GM13976 (cell line): ENCODE data around the gene FBXO44.
"Not testable (repeated sequence)": the region's sequence is repeated elsewhere in the genome, so short reads cannot be mapped to it uniquely, and the experiment has no call there.

Source experiments
- DNase-seq: peaks from one replicate; pipeline ENCODE4 v3.0.0; 2012; ENCODE audit warnings: low spot score
- in situ Hi-C: fragments of 300-500 bp; cut with MboI; formaldehyde crosslinking; loops from one replicate; pipeline ENCODE4 v1.12.0; 2022; ENCODE audit warnings: low sequenced_read_pairs, mixed read lengths, inconsistent platforms; ENCODE audit not compliant: unreplicated experiment
- TF ChIP-seq, protein P1 (sequence below): IDR thresholded peaks from 2 replicates; pipeline ENCODE4 v1.5.1; 2012; ENCODE audit warnings: borderline replicate concordance, mild to moderate bottlenecking; ENCODE audit not compliant: insufficient read depth; ENCODE audit errors: extremely low read depth, missing control alignments, control extremely low read depth

FBXO44 gene, protein sequence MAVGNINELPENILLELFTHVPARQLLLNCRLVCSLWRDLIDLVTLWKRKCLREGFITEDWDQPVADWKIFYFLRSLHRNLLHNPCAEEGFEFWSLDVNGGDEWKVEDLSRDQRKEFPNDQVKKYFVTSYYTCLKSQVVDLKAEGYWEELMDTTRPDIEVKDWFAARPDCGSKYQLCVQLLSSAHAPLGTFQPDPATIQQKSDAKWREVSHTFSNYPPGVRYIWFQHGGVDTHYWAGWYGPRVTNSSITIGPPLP

DNA sequence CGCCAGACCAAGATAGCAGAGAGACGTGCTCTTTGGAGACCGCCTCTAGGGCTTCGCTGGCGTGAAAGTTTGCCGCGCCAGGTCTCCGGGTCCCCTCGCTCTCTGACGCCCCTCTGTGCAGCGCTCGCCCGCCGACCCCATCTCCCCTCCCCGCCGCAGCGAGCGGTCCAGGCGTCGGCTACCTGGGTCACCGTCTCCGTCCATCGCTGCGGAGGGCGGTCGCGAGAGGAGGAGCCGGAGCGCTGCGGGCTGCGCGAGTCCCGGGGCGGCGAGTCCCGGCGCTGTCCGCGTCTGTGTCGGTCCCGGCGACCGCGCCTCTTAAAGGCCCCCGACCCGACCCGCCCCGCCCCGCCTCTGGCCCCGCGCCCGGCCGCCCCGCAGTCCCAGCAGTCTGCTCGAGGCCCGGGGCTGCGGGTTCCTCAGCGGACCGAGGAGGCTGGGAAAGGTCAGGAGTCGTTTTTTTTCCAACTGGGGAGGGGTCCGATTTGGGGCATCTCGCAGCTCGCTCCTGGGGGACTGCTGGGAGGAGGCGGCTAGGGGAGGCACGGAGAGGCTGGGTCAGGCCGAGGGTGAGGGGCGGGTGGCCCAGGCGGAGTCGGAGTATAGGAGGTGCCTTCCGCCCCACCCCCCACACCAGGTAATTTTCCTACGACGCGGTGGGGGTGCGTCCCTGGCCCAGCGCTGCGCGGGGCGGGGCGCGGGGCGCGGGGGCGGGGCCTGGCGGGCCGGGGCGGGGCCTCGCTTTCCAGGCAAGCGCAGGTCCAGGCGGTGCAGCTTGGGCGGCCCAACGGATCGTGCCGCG is at the start of gene FBXO44, which contains the start of gene FBXO2:
Gene FBXO44, plus strand, starts transcription at position 741 of the 802 bp plus-strand sequence. CDS start 959 bp downstream, outside the sequence.
Gene FBXO2, minus strand, starts transcription at position 293 of the 802 bp plus-strand sequence. Its CDS starts 89 bp downstream, at position 204.
- TF ChIP-seq, protein P1, sequence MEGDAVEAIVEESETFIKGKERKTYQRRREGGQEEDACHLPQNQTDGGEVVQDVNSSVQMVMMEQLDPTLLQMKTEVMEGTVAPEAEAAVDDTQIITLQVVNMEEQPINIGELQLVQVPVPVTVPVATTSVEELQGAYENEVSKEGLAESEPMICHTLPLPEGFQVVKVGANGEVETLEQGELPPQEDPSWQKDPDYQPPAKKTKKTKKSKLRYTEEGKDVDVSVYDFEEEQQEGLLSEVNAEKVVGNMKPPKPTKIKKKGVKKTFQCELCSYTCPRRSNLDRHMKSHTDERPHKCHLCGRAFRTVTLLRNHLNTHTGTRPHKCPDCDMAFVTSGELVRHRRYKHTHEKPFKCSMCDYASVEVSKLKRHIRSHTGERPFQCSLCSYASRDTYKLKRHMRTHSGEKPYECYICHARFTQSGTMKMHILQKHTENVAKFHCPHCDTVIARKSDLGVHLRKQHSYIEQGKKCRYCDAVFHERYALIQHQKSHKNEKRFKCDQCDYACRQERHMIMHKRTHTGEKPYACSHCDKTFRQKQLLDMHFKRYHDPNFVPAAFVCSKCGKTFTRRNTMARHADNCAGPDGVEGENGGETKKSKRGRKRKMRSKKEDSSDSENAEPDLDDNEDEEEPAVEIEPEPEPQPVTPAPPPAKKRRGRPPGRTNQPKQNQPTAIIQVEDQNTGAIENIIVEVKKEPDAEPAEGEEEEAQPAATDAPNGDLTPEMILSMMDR = no peak
- in situ Hi-C loops = loop anchor here (10.0 kb wide), 1 partner anchor 60 kb away; no protein-coding TSS in a partner anchor
- peak; percentile 86 for DNase-seq

DNA sequence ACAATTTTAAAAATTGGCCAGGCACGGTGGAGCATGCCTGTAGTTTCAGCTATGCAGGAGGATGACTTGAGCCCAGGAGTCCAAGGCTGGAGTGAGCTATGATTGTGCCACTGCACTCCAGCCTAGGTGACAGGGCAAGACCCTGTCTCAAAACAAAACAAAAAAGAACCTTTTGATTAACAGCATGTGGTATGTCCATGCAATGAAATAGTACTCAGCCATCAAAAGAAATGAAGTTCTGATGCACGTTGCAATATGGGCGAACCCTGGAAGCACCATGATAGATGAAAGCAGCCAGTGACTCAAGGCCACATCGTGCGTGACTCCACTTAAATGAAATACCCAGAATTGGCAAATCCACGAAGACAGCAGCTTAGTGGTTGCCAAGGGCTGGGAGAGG is 47.9 kb upstream of the FBXO44 start:
- TF ChIP-seq, protein P1 = no peak
- DNase-seq = no peak
- in situ Hi-C loops = no loop called here

DNA sequence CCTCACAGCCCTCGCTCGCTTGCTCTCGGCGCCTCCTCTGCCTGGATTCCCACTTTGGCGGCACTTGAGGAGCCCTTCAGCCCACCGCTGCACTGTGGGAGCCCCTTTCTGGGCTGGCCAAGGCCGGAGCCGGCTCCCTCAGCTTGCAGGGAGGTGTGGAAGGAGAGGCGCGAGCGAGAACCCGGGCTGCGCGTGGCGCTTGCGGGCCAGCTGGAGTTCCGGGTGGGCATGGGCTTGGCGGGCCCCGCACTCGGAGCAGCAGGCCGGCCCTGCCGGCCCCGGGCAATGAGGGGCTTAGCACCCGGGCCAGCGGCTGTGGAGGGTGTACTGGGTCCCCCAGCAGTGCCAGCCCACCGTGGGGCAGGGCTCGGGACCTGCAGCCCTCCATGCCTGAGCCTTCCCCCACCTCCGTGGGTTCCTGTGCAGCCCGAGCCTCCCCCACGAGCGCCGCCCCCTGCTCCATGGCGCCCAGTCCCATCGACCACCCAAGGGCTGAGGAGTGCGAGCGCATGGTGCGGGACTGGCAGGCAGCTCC is 46.0 kb upstream of the FBXO44 start:
- in situ Hi-C loops, DNase-seq: not testable (repeated sequence)

DNA sequence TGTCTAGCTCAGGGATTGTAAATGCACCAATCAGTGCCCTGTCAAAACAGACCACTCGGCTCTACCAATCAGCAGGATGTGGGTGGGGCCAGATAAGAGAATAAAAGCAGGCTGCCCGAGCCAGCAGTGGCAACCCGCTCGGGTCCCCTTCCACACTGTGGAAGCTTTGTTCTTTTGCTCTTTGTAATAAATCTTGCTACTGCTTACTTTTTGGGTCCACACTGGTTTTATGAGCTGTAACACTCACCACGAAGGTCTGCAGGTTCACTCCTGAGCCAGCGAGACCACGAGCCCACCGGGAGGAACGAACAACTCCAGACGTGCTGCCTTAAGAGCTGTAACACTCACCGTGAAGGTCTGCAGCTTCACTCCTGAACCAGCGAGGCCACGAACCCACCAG is 45.3 kb upstream of the FBXO44 start:
- DNase-seq, in situ Hi-C loops: not testable (repeated sequence)

DNA sequence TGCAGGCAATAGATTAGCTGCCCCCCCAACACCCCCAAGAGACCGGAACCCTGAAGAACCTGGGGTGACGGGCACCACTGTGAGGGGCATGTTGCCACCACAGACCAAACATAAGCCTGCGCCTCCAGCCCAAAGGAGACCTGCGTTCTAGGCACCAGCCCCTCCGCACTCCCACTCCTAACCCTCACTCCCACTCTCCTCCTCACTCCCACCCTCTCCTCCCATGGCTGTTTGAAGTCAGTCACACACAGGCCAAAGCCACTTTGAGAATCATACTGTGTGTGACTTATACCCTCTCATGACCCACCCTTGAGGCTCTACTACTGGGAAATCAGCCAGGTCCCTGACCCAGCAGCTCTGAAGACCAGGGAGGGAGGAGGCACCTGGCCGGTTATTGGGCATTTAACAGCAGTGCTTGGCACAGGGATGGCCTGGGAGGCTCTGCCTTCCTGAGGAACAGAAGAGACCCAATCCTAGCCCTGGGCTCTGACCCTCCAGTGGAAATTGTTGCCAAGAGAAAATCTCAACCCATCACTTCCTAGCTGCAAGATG is 44.0 kb upstream of the FBXO44 start:
- TF ChIP-seq, protein P1 = no peak
- no peak for DNase-seq
- in situ Hi-C loops = no loop called here

DNA sequence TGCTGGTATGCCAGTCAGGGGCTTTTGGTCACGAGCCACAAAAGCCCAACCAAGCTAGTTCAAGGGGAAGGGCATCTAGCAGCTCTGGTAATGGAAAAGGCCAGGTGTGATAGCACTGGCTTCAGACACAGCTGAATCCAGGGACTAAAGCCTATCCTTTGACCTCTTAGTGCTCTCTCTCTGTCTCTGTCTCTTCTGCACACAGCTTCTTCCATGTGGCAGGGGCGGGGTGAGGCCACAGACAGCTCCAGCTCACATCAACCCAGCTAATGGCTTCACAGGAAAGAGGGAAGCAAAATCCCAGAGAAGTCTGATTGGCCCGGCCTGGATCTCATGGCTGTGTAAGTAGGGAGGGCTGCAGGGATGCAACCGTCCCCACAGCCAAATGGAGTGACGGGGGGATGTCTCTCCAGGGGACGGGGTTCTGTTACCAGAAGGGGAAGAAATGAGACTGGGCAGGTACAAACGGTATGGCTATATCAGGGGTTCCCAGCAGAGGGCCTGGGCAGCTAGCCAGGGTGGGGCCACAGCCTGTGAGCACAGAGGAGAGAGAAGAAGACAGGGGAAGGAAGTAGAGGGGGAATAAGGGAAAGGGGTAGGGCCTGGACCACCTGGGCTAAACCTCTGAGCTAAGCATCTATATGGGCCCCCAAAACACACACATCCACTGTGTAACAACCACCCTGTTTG is 42.9 kb upstream of the FBXO44 start:
- DNase-seq = no peak
- in situ Hi-C loops = no loop called here
- TF ChIP-seq, protein P1 = no peak

DNA sequence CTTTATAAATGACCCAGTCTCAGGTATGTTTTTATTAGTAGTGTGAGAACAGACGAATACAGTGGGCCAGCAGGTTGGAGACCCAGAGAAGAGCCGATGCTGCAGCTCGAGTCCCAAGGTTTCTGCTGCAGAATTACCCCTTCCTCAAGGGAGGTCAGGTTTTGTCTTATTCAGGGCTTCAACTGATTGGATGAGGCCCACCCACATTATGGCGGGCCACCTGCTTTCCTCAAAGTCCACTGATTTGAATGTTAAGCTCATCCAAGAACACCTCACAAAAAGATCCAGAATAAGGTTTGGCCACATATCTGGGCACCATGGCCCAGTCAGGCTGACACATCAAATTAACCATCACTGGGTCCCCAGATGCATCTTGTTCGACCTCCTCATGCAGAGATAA is 41.3 kb upstream of the FBXO44 start:
- no peak for DNase-seq
- in situ Hi-C loops = no loop called here
- TF ChIP-seq, protein P1 = no peak
